Mesenteric fat pad (tissue), 1 donor: ENCODE results near the gene ZFP36L1. TPM values are rescaled to one million over a fixed set of nuclear protein-coding genes. Genes with fewer than 3 reads are reported as not detected.

Experiments used
- DNase-seq: peaks from one replicate; pipeline ENCODE4 v3.0.0-alpha.2; 2020; ENCODE audit warnings: low spot score
- total RNA-seq: library from RNA; stranded (reverse); fragmentation: NEBNext Ultra II Directional; extraction: Animal tissue kit (Norgen Biotek cat#: 25700); gene quantifications from one replicate; pipeline ENCODE4 v1.2.1, GENCODE V29; 2021
- donor health status: DM: yes; HTN: yes; CAD: no.

Gene ZFP36L1
- total RNA-seq, 1 donor from 2014 or later: 477 TPM

- no peak for DNase-seq
These were observed 7.8 kb downstream of the ZFP36L1 start for GRCh38 chr14:68784978-68785533.

DNA sequence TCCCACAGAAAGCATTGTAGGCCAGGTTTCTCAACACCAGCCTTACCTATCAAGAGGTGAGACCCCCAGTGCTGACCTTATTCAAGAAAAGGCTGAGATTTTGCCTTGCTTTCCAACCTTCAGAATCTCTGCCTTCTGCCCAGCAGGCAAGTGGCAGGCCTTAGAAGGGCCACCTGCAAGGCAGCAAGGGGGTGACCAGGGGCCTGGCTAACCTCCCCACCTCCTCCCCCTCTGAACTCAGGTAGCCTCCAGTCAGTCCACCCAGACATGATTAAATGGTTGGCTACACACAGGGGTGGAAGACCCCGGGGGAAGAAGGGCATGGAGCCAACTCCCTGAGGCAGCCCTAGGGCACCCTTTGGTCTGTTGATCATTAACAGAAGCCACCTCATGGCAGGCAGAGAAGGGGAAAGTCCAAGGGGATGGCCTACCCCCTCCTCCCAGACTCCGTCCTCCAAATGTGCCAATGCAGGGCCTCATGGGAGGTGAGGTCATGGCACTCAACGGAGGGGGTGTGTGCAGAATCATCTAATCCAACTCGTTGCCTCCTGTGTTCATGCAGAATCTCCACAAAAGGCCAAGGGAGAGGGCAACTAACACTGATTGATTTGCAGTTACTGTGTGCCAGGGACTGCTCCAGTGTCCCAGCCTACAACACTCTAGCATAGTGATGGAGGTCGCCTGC, 8.5 kb downstream of the ZFP36L1 start:
- peak; percentile 77 for DNase-seq

DNA sequence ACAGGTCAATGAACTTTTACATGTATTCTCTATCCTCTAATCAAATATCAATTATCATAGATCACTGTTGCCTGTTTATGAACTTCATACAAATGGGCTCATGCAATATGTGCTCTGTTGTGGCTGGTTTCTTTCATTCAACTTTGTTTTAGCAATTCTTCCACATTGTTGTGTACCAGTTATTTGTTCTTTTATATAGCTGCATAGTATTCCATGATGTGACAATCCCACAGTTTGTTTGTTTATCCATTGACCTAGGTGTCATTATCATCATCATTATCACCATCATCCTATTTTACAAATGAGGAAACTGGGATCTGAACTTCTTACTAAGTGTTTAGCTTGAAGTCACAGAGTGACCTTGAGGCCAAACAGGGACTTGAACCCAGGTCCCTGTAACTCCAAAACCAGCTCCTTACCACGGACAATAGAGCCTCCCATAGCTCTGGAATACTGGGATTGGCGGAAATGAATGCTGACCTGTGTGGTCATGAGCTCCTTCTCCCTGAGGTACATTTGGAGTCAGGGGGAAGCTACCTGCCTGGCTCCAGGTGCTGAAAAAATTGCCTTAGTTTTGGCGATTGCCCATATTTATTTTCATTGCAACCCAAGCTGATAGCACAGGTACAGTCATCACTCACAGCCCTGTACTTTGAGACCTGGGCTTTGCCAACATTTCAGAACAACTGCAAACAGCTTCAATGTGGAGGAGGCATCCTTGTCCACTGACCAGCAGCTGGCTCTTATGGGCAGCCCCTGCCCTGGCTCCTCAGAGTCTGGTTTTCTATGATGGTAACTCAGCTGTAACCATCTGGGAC, 9.2 kb downstream of the ZFP36L1 start:
- no peak for DNase-seq

DNA sequence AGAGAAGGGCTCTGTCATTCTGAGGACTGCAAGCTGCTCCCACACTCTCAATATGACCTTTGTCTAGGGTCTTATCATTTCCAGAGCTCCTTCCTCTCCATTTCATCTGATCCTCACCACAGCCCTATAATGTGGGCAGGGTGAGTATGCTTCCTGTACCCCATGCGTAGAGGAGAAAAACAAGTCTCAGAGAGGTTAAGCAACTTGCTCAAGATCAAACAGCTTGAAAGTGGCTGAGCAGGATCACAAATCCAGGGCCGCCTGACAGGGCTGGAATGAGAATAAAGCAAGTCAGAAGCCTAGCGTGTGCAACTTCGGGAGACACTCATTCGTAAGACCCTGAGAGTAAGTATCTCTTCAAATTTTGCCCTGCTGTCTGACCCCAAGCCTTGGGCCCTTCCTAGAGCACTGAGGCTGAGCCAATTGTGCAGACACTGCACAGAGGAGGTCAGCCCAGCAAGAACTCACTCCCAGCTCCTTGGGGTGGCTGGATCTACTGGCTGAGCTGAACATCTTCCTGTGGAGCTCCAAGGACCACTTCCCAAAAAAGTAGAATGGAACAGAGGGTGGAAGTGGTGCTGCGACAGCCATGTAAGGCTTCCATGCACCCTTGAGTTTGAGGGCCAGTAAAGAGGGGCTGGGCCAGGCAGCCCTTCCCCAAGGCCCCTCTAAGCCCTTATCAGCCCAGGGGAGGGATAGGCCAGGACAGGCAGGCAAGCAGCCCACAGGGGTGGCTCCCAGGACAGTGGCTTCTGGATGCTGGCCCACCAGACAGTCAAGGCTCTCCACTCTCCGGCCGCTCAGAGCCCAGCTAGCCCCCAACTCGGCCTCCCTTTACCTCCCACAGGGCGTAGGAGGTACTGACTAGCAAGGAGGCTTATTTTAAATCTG, 10.5 kb downstream of the ZFP36L1 start:
- DNase-seq: peak; percentile 82

DNA sequence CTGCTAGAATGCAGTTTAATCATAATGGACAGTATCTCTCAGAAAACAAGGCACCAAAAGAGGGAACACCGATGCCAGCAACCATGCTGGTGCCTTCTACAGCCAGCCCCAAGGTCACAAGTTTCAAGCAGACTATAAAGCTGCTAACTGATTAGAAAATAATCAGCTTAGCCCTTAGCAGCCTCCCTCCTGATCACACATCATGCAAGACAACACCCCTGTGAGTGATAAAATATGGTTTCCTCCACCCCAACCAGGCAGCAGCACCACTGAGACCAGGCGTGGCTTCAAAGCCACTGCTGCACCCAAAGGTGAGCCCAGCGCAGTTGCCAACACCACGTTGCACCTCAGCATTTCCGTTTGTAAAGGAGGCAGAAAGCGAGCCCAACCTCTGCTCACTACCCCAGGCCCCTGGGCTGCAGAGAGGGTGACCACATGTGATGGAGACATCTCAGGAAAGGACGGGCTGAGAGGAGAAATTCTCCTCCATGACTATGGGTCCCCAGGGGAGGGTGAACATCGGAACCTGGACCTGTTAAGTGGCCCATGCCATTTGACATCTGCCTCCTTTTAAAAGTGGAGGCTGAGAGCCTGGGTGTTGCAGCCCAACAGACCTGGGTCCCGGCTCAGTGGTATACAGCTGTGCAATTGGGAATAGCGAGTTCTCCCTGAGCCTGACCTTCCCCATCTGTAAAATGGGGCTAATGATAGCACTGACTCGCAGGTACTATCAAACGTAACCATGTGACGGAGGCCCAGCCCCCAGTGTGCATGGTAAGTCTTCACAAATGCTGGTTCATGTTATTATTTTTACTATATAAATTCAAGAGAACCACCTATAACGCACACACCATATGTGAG, 11.5 kb downstream of the ZFP36L1 start:
- peak; percentile 77 for DNase-seq

DNA sequence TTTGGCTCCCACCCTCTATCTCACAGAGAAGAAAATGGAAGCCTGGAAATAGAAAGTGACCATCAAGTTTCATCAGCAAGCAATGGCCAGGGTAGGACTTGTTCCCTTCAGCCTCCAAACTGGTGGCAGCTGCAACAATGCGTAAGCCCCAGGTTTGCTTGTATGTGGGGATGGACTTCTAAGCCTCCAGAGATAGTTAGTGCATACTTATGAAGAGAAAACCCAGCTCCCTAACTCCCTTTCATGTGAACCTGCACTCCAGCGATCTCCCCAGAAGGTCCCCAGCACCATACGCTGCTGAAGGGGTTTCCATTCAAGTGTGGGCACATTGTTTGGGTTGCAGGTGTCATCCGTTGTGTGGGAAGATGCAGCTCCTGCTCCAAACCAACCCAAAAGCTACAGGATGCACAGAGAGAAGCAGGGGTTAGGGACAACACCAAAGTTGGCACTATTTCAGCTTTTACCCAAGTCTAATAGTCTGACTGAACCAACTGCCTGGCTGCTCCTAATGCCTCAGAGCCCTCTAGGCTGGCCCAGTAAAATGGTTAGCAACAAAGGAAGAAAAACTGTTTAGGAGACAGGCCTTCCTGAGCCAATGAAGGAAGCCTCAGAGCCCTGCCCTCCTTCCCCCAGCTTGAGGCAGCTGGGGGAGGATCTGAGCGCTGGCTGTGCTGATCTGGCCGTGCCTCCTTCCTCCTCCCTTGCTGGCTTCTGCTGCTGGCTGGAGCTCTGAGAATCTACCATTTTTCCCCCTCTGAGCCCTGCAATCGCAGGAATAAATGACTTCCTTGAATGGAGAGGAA, 12.3 kb downstream of the ZFP36L1 start:
- DNase-seq: peak; percentile 86

GRCh38 chr14:68779761-68780323, 13.0 kb downstream of the ZFP36L1 start:
- peak; percentile 41 for DNase-seq

DNA sequence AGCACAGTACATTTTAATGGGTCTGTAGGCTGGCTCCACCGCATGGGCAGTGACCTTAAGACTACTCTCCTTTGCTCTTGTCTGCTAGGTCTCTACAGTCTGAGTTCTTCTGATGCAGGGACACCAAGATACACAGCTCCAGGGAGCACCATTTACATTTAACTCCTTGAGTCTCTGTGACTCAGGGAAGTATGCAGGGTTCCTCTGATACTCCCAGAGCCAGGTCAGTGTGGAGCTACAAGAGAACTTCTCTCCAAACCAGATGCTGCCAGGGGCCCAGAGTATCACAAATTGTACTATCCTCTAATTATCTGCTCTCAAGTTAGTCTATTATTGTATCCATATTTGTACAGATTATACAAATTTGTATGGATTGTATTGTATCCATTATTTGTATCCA, 15.2 kb downstream of the ZFP36L1 start:
- DNase-seq: peak; percentile 8

- DNase-seq: peak; percentile 49
These were observed 17.2 kb downstream of the ZFP36L1 start for GRCh38 chr14:68775614-68776126.

GRCh38 chr14:68774771-68775613, 17.9 kb downstream of the ZFP36L1 start:
- peak; percentile 39 for DNase-seq

GRCh38 chr14:68772761-68773381, 20.0 kb downstream of the ZFP36L1 start:
- DNase-seq: peak; percentile 69

- no peak for DNase-seq
These were observed 21.2 kb downstream of the ZFP36L1 start for GRCh38 chr14:68771631-68772030.

DNA sequence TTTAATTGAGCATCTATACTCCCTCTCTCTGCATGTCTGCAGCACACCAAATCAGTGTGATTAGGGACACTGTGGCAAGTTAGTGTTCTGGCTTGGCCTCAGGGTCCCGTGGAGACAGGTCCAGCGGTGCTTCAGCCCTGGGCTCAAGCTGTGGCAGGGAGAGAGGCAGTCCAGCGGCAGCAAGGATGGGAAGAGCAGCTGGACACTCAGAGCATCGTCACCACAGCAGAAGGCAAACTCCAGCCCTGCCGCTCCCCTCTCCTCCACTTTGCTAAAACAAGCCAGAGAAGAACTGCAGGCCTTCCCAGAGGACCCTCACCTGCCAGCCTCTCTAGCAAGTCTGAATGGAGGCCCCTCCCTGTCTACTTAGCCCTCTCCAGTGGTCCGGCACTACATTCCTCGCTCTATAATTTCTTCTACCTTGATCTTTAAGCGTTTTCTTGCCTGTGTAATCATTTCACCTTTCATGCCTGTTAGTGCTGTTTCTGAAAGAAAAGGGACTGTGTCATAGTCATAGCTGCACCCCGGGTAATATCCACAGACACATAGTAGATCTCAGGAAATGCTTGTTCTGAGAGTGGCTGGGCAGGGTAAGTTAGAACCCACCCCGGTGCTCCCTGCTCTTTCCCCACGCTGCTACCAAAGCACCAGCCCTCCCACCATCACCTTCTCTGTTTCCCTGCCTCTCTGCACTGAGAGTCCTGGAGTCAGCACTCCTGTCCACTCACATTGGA, 22.1 kb downstream of the ZFP36L1 start:
- DNase-seq: no peak

DNA sequence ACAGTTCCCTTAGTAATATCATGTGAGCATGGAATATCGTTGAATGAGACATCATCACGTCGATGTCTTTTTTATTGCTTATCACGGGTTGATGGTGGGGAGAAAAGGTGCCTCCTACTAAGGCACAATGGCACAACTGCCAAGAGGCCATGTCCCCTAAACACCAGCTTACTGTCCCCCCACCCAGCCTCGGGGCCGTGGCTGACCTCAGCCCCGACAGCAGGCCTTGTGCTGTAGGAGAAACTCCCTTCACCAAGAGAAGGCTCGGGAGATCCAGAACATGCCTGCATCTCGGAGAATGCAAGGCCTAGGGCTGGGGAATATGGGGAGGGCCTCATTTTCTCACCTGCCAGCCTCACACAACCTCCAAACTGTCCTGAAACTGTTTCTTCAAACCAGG, 22.8 kb downstream of the ZFP36L1 start:
- no peak for DNase-seq

GRCh38 chr14:68768316-68768715, 24.6 kb downstream of the ZFP36L1 start:
- DNase-seq: no peak

GRCh38 chr14:68767248-68767645, 25.6 kb downstream of the ZFP36L1 start:
- DNase-seq: peak; percentile 51
